GM21447 (cell line): Measurements from ENCODE around the gene SLC39A13.
A peak's percentile ranks its signal among the peaks of the same experiment; 100 is the strongest.

ENCODE experiments used
- ATAC-seq: cut with Tn5 transposase; IDR thresholded peaks from one replicate; pipeline ENCODE4 v1.9.1; 2021; ENCODE audit not compliant: unreplicated experiment

Gene SLC39A13

DNA sequence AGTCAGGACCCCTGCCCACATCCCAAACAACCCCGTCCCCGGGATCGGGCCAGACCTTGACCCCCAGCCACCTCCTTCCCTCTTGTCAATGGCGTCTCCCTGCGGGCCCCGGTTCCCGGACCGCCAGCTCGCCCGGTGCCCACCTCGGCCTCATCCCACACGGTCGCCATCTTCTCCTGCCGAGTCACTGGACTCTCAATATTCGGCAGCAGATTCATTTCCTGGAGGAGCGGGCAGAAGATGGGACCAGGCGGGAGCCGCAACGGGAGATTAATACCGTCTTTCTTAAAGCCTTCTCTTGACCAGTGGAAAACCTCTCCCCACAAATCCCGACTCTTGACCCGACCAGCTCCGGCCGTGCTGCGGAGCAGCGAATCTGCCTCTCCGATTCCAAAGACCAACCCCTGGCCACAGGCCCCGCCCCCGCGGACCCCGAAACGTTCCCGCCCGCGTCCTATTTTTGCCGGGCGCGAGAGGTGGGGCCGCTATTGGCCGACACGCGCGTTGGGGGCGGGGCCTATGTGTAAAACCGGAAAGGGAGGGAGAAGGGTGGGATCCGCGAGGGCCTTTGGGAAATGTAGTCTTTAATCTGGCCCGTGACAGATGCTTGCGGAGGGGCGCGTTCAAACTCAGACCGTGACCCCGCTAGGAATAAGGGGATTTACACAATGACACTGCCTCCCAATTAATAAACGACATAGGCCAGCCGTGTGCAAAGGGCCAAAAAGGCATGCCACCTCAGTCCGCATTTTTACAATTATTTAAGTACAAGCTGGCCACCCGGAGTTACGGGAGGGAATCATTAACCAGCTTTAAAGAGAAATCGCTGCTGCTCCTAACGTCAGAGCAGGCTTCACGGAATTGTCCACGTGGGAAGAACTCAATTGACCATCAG is 17.9 kb downstream of the SLC39A13 start, which contains the start of gene PSMC3:
Gene PSMC3, minus strand, starts transcription at position 378 of the 895 bp plus-strand sequence. Its CDS starts 160 bp downstream, at position 218.
- ATAC-seq, result peak; percentile 91

GRCh38 chr11:47430524-47430923 is 22.1 kb downstream of the SLC39A13 start:
- ATAC-seq, result no peak

DNA sequence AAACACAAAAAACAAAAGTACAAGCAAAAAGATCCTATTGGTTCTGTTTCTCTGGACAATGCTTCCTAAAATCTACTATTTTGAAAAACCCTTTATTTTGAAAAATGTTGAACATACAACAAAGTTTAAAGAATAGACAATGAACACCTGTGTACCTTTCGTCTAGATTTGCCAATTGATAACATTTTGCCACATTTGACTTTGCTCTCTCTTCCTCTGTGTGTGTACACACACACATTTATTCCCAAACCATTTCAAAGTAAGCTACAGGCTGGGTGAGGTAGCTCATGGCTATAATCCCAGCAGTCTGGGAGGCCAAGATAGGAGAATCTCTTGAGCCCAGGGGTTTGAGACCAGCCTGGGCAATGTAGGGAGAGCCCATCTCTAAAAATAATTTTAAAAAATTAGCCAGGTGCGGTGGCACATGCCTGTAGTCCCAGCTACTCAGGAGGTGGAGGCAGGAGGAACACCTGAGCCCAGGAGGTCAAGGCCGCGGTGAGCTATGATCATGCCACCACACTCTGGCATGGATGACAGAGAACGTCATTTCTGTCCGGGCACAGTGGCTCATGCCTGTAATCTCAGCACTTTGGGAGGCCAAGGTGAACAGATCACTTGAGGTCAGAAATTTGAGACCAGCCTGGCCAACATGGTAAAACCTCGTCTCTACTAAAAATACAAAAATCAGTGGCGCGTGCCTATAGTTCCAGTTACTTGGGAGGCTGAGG is 23.1 kb downstream of the SLC39A13 start:
- ATAC-seq, result no peak

GRCh38 chr11:47433157-47433556 is 24.8 kb downstream of the SLC39A13 start:
- ATAC-seq, result no peak

GRCh38 chr11:47434011-47434786 is 25.8 kb downstream of the SLC39A13 start:
- no peak for ATAC-seq

GRCh38 chr11:47435687-47436086 is 27.3 kb downstream of the SLC39A13 start:
- ATAC-seq, result no peak

- no peak for ATAC-seq
Observed at GRCh38 chr11:47436726-47437125, 28.3 kb downstream of the SLC39A13 start.

GRCh38 chr11:47437218-47437745 is 28.9 kb downstream of the SLC39A13 start:
- no peak for ATAC-seq

DNA sequence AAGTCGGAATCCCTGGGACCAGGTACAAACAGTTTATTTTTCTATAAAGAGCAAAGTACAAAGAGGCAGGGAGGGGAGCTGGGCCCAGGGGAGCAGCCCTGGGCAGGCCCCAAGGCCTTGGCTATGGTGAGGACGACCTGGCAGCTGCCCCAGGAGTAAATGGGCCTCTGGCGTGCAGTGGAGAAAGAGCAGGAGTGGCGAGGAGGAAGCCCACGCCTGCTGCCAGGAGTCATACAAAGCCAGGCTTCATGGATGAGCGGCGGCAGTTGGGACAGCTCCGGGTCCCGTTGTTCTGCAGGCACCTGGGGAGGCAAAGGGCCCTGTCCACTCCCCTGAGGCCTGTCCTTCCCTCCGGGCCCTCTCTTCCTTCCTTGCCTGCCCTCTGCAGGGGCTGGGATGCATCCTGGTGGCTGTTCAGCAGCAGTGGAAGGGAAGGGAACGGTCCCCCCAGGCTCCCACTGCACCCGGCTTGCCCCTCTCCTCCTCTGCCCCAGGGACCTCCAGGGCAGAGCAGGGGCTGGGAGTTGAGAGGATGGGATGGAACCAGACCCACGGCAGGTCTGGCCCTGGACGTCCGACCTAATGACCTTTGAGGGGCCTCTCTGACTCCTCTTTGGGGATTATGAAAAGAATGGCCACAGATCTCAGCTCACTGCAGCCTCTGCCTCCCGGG is 29.5 kb downstream of the SLC39A13 start:
- ATAC-seq, result no peak

GRCh38 chr11:47438721-47439120 is 30.3 kb downstream of the SLC39A13 start:
- no peak for ATAC-seq

DNA sequence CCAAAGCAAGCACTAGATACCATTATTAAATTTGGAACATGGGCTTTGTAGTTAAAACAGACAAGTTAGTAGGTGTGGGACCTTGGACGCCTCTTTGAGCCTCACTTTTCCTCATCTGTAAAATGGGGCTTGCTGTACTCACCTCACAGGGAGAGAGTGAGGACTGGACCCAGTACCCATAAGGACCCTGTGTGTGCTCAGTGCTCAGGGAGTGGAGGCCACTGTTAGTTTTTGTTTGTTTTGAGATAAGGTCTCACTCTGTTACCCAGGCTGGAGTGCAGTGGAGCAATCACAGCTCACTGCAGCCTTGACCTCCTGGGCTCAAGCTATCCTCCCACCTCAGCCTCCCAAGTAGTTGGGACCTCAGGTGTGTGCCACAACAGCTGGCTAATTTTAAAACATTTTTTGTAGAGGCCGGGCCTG is 31.7 kb downstream of the SLC39A13 start:
- no peak for ATAC-seq

DNA sequence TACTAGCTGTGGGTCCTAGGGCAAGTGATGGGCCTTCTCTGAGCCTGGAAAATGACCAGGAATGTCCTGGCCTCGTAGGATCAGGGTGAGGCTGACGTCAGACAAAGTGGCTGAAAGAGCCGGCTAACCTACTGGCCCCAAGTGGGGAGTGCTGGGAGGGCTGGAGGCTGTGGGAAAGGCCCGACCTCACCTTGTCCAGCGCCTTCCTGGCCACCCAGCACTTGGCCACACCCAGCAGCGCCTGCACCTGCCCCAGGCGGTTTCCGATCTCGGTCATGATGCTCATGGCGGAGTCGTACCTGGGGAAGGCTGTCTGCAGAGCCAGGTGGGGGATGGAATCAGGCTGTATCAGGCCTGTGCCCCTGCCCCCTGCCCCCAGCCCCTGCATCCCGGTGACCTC is 33.0 kb downstream of the SLC39A13 start:
- no peak for ATAC-seq

DNA sequence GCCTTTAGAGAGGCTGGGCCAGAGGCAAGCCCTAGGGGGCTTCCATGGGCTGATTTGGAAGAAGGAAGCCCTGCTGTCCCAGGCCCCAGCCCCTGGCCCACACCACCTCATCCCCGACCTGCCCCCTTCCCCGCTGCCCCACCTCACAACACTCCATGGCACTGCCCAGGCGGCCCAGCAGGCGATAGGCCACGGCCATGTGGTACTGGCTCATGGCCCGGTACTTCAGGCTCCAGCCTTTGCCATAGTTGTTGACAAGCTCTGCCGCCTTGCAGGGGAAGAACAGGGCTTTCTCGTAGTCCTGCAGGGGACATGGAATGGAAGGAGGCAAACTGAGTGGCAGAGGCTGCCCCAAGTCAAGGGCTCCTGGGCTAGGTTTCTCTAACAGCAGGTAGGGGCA is 34.1 kb downstream of the SLC39A13 start:
- no peak for ATAC-seq

DNA sequence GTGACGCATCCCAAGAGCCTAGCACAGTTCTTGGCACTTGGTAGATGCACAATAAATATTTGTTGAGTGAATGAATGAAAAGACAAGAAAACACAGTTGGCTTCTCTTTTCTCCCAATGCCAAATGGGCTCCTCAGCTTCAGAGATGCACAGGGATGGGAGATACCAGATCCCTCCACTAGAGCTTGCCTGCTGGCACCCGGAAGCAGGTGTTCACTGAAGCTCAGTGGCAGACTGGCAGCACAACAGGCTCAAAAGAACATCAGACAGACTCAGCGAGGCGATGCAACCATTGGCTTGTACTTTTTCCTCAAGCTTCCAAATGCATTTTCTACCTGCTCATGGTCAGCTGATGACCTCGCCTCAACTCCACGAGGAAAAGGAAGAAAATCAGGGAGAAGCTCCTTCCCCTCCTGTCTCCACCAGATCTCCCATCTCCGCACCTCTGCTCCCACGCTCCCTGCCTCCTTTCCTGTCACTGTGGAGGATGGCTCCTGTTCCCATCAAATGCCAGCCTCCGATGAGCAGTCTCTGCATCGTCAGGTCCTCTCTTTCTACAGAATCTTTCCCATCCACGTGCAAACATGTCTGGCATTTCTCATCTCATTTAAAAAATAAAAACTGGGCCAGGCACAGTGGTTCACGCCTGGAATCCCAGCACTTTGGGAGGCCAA is 34.8 kb downstream of the SLC39A13 start:
- no peak for ATAC-seq

DNA sequence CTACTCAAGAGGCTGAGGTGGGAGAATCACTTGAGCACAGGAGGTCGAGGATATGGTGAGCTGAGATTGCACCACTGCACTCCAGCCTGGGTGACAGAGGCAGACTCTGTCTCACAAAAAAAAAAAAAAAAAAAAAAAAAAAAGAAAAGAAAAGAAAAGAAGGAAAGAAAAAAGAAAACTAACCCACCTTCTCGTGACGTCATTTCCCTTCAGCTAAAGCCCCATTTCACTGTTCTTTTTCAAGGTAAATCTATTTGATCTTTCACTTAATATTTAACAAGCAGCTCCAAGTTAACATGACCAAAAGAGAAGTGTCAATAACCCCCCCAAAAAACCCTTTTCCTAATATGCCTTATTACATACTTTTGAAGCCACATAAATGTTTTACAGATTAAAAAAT is 35.4 kb downstream of the SLC39A13 start:
- ATAC-seq, result no peak

- no peak for ATAC-seq
Observed at GRCh38 chr11:47445840-47446239, 37.5 kb downstream of the SLC39A13 start.

- ATAC-seq, result no peak
Observed at GRCh38 chr11:47446833-47447232, 38.4 kb downstream of the SLC39A13 start.

DNA sequence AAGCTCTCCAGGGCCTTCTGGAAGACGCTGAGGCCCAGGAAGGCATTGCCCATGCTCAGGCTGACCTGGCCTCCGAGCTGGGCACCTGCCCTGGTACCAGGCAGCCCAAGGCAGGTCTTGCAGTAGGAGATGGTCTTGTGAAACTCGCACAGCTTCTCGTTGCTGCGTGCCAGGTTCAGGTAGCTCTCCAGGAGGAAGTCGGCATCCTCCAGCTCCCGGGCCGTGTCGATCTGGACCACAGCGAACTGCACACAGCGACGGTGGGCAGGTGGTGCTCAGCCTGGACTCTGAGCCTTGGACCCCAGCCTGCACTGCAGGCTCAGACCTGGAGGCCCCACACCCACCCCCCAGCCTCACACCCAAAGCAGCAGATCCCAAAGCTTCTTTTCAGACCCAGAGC is 39.5 kb downstream of the SLC39A13 start:
- no peak for ATAC-seq

DNA sequence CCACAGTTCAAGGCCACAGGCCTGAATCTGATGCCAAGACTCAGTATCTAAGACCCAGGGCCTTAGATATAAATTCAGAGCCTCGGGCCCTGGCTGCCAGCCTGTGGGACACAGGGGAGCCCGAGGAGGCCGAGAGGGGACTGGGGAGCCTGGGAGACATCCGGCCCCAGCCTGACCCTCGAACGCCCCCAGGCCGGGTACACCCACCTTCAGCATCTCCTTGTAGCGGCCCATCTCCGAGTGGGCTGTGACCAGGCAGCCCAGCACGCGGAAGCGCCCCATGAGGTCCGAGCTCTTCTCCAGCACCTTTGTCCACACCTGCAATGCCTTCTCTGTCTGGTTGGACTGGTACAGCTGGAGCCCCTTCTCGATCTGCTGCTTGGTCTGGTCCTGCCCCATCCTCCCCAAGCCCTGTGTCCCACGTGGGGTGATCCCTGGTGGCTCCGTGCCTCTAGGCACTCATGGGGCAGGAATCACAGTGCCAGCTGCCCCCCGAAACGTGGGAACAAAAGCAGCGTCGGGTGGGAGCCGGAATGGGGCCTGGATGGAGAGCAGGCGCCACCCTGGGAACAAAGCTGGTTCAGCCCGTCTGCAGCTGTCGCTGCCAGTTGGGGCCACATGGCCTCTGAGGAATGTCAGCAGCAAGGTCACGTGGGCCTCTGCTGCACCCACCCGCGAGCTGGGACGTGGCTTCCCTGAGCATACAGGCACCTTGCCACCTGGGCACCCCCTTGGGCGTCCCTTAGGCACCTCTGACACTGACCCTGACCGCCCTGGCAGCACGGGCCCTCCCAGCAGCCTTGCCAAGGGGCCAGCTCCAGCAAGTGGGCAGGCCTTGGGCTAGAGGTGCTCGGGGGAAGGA is 40.4 kb downstream of the SLC39A13 start, which contains the start of gene RAPSN:
Gene RAPSN, minus strand, starts transcription at position 571 of the 862 bp plus-strand sequence. Its CDS starts 172 bp downstream, at position 399.
- ATAC-seq, result no peak
